Measurements from ENCODE around the gene ZBTB7A.
"Not testable (repeated sequence)": the region's sequence is repeated elsewhere in the genome, so short reads cannot be mapped to it uniquely, and the experiment has no call there.

Gene ZBTB7A

DNA sequence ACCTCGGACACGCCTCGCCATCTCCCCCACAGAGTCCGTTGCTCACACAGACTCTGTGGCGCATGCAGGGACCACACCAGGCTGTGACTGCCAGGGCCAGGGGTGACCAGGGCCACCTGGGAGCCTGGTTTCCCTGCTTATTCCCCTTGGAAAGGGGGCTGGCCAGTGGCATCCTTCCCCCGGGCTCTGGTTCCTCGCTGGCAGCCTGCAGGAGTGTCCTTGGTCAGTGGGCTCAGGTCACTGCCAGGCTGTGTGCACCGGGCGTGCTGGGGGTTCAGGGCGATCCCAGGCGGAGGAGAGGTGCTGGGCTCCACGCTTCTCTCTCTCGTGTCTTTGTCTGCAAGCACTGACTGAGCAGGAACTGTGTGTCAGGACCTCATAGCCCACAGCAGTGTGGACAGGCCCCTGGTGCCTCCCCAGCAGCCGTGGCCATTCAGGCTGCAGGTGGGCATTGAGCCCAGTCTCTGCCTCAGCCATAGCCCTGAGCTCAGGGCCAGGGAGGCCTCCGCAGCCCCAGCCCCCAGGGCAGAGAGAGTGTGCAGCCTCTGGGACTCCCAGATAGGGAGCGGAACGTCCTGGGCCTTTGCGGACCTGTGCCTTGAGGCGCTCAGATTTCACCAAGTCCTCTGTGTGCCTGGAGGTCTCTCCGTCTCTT is 52.7 kb downstream of the ZBTB7A start:
- H3K4me3 ChIP-seq (ENCODE audit: low read depth, low read length), result no peak overlapping the region
- no peak for DNase-seq (ENCODE audit: low read depth)
- TF ChIP-seq, protein P1, sequence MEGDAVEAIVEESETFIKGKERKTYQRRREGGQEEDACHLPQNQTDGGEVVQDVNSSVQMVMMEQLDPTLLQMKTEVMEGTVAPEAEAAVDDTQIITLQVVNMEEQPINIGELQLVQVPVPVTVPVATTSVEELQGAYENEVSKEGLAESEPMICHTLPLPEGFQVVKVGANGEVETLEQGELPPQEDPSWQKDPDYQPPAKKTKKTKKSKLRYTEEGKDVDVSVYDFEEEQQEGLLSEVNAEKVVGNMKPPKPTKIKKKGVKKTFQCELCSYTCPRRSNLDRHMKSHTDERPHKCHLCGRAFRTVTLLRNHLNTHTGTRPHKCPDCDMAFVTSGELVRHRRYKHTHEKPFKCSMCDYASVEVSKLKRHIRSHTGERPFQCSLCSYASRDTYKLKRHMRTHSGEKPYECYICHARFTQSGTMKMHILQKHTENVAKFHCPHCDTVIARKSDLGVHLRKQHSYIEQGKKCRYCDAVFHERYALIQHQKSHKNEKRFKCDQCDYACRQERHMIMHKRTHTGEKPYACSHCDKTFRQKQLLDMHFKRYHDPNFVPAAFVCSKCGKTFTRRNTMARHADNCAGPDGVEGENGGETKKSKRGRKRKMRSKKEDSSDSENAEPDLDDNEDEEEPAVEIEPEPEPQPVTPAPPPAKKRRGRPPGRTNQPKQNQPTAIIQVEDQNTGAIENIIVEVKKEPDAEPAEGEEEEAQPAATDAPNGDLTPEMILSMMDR (conservative IDR thresholded peaks at IDR 0.05; ENCODE audit: low read depth, low read length), result no peak

DNA sequence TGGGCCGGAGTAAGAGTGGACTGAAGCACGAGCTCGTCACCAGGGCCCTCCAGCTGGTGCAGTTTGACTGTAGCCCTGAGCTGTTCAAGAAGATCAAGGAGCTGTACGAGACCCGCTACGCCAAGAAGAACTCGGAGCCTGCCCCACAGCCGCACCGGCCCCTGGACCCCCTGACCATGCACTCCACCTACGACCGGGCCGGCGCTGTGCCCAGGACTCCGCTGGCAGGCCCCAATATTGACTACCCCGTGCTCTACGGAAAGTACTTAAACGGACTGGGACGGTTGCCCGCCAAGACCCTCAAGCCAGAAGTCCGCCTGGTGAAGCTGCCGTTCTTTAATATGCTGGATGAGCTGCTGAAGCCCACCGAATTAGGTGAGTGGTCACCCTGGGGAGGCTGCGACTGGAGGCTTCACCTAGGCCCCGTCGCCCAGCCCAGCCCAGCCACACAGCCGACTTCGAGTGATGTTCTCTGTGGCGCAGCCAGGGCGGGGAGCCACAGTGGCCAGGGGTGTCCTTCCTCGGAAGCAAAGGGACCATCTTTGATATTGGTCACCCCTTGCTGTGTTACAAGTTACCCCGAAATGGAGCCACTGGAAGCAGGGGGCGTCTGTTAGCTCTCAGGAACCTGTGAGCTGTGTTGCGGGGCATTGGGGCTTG is 53.6 kb downstream of the ZBTB7A start:
- no peak overlapping the region for H3K4me3 ChIP-seq (ENCODE audit: low read depth, low read length)
- TF ChIP-seq, protein P1 (conservative IDR thresholded peaks at IDR 0.05; ENCODE audit: low read depth, low read length), result no peak
- DNase-seq (ENCODE audit: low read depth), result no peak

DNA sequence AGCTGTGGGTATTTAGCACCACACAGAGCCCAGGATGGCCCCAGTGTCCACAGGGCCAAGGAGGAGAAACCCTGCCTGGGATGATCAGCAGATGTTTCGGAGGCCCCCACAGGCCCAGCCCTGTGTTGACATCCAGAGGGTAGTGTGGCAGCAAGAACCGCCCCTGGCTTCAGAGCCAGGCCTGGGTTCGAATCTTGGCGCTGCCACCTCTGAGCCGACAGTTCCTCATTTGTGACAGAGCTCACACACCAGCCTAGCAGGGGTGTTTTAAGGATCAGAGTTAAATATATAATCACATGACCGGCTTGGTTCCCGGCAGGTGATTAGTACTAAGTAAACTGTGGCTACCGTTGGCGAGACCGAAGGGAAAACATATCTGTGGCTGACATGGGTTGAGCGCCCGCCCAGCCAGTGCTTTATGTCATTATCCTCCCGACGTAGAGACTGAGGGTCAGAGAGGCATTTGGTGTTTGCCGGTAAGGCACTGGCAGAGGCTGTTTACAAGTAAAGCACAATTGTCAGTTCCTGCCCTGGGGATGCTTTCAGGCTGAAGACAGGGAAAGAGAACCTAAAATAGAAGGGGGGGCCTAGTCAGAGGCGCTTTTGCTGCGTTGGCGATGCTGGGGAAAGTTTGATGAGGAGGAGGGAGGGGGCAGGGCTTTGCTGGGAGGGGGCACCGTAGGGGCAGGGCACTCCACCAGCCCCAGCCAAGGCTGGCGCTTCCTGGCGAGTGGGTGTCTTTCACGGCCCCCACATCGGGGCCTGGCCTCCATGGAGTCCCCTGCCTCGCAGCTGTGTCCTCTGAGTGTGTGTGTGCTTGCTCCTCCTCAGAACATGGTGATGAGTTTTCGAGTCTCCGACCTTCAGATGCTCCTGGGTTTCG is 54.4 kb downstream of the ZBTB7A start:
- no peak for DNase-seq (ENCODE audit: low read depth)
- TF ChIP-seq, protein P1 (conservative IDR thresholded peaks at IDR 0.05; ENCODE audit: low read depth, low read length), result no peak
- H3K4me3 ChIP-seq (ENCODE audit: low read depth, low read length), result no peak overlapping the region

DNA sequence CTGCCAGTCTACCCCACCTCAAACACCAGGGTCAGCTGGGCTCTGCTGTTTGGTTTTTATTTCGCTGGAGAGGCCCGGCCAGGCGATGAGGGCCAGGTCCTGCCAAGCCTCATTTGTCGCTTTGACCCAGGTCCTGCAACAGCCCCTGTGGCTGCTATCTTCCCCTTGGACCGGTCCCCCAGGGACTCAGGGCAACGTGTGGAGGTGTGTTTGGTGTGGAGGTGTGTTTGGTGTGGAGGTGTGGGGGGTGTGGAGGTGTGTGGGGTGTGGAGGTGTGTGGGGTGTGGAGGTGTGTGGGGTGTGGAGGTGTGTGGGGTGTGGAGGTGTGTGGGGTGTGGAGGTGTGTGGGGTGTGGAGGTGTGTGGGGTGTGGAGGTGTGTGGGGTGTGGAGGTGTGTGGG is 55.3 kb downstream of the ZBTB7A start:
- not testable (repeated sequence) for DNase-seq (ENCODE audit: low read depth); H3K4me3 ChIP-seq (ENCODE audit: low read depth, low read length)

DNA sequence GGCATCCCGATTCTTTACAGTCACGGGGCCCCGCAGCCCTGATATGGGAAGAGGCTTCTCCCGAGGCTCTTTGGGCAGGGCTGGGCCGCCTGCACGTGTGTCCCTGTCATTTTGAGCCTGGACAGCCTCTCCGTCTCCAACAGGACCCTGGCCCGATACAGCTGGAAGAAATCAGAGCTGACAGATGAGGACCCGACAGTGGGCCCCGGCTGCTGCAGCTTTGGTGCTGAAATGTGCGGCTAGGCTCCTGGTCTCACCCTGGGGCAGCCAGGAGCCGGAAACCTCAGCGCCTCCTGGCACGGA is 55.9 kb downstream of the ZBTB7A start:
- TF ChIP-seq, protein P1 (conservative IDR thresholded peaks at IDR 0.05; ENCODE audit: low read depth, low read length), result no peak
- DNase-seq (ENCODE audit: low read depth), result no peak
- H3K4me3 ChIP-seq (ENCODE audit: low read depth, low read length), result no peak overlapping the region

DNA sequence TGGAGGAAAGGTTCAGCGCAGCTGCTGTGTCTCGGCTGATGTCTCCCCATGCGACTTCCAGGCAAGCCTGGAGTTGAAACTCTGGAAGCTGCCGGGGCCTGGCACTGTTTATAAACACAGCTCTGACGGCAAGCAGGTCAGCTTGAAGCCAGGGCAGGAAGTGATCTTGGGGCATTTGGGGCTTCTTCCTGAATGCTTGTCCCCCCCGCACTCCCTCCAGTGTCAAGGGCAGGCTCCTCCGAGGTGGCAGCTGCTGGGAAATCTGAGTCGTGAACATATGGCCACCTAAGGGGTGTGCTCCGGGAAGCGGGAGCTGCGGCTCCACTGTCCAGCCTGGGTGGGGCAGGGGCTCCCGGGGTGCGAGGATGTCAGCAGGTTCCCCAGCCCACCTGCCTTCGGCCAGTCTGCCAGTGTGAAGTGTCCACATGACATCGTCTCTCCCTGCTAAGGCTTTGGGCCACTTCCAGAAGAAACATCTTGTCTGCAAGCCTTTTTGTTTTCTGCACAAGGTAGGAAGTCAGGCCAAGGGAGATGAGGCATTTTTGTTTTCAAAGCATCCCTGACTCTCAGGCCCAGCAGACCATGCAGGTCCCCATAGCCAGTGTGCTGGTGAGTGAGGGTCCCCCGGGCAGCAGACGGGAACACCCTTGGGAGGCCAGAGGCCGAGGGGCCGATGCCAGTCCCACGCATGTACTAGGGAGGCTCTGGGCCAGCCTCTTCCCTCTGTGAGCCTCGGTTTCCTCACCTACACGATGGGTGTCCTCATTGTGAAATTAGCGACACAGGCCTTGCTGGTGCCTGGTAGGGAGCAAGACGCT is 56.5 kb downstream of the ZBTB7A start:
- peak overlapping the region; percentile 17 for H3K4me3 ChIP-seq (ENCODE audit: low read depth, low read length)
- TF ChIP-seq, protein P1 (conservative IDR thresholded peaks at IDR 0.05; ENCODE audit: low read depth, low read length), result no peak
- DNase-seq (ENCODE audit: low read depth), result peak; percentile 53

Measured in choroid plexus epithelial cell (primary cell).